Measurements from ENCODE around the gene GCGR. TPM values are rescaled to one million over a fixed set of nuclear protein-coding genes. Genes with fewer than 3 reads are reported as not detected.

Gene GCGR
- polyA plus RNA-seq: 1 to 10 TPM in 1 of 3 donors, under 1 TPM in 1, not detected in 1; 0.12 to 1.4 TPM

- 1 to 2% (median 1%) methylated on average over 73 to 107 of the region's 110 CpGs for WGBS, 3 donors
- H3K27ac ChIP-seq (ENCODE audit: low read depth, low read length): no peak within 1 kb of the TSS
Observed at GRCh38 chr17:81803728-81804558, at the start of gene GCGR. TSS of gene GCGR (plus strand) at chr17:81804150. CDS start at chr17:81809019, 4,869 bp downstream.

- 90 to 94% (median 93%) methylated on average over 8 of the region's 8 CpGs for WGBS, 3 donors
- no peak overlapping the region for H3K27ac ChIP-seq (ENCODE audit: low read depth, low read length)
Observed at GRCh38 chr17:81792675-81793615, 11.0 kb upstream of the GCGR start.

DNA sequence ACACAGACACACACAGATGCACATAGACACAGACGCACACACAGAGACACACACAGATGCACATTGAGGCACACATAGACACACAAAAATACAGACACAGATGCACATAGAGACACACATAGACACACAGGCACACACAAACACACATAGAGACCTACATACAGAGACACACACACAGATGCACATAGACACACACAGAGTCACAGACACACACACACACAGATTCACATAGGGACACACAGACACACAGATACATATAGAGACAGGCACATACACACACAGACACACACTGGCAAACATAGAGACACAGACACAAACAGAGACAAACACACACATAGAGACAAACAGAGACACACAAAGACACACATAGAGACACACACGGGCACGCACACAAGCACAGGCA, 9.9 kb upstream of the GCGR start:
- 88 to 93% (median 89%) methylated on average over 3 of the region's 3 CpGs for WGBS, 3 donors
- H3K27ac ChIP-seq (ENCODE audit: low read depth, low read length): no peak overlapping the region

GRCh38 chr17:81794509-81794908, 9.4 kb upstream of the GCGR start:
- 23 to 40% (median 27%) methylated on average over 8 of the region's 8 CpGs for WGBS, 3 donors

GRCh38 chr17:81801327-81801726, 2.6 kb upstream of the GCGR start:
- no peak overlapping the region for H3K27ac ChIP-seq (ENCODE audit: low read depth, low read length)
- WGBS, 3 donors: 85 to 92% (median 88%) methylated on average over 9 of the region's 9 CpGs

More at GRCh38 chr17:81794509-81794908, 9.4 kb upstream of the GCGR start:
- H3K27ac ChIP-seq (ENCODE audit: low read depth, low read length): no peak overlapping the region

GRCh38 chr17:81802048-81802758, 1.7 kb upstream of the GCGR start:
- WGBS, 3 donors: 72 to 82% (median 77%) methylated on average over 9 of the region's 9 CpGs
- no peak overlapping the region for H3K27ac ChIP-seq (ENCODE audit: low read depth, low read length)

DNA sequence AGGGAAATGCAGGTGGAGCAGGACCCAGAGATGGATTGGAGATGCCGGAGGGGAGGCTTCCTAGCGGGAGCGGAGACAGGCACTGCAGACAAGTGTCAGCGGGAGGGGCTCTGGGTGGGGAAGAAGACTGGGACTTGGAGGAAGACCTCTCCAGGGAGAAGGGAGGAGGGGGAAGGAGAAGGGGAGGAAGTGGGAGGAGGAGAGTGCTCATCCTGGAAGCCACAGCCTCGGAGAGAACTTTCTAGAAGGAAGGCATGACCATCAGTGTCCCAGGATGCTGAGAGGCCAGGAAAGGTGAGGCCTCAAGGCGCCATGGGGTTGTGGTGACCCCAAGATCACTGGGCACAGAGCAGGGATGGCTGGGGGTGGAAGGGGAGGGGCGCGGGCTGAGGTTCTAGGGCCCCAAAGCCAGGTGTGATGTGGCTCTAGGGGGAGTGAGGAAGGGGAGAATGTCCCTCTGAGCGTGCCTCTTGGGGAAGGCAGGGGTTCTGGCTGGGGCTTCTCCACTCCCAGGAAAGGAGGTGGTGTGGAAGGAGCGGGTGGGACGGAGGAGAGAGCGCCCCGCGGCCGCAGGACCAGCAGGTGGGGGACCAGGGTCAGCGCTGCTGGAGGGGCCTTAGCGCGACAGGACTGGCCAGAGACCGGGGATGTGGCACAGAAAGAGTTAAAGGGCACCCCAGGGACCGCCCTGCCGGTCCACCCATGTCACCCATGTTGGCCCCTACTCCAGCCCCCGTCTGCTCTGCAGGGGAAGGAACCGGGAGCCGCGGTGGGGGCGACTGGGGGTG, 900 bp upstream of the GCGR start:
- no peak overlapping the region for H3K27ac ChIP-seq (ENCODE audit: low read depth, low read length)
- 27 to 32% (median 27%) methylated on average over 21 to 26 of the region's 26 CpGs for WGBS, 3 donors

DNA sequence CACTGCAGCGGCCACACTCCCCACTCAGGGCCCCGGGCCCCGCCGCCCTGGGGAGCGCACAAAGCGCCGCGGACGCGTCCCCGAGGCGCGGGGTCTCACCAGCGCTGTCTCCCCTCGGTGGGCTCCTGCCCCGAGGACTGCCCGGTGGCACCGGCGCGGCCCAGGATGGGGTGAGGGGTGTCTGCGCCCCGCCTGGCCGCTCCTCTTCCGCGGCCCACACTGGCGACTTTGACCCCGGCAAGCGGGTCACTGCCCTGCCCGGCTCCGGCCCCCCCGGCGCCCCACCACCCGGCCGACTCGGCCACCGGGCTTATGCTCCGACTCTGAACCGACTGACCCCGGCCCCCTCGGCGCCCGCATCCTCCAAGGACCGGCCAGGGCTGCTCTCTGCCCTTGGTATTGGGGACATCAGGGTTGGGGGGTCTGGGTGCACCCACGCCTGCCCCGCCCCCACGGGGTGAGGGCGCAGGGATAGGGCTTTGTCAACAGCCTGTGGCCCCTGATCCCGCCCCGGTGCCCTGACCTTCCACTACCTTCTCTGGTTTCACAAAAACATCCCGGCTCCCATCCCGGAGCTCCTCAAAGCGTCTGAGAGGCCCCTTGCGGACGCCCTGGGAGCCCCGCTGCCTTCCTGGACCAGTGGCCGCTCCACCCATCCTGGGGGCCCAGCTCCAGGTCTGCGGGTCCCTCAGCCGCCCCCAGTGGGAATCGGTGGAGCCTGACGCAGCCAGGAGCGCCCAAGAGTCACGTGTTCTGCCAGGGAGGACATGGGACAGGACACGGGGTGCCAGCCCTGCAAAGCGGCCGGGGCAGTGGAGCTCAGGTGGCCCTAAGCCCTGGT, 829 bp downstream of the GCGR start:
- WGBS, 3 donors: 3 to 5% (median 5%) methylated on average over 53 to 65 of the region's 65 CpGs
- H3K27ac ChIP-seq (ENCODE audit: low read depth, low read length): no peak overlapping the region

DNA sequence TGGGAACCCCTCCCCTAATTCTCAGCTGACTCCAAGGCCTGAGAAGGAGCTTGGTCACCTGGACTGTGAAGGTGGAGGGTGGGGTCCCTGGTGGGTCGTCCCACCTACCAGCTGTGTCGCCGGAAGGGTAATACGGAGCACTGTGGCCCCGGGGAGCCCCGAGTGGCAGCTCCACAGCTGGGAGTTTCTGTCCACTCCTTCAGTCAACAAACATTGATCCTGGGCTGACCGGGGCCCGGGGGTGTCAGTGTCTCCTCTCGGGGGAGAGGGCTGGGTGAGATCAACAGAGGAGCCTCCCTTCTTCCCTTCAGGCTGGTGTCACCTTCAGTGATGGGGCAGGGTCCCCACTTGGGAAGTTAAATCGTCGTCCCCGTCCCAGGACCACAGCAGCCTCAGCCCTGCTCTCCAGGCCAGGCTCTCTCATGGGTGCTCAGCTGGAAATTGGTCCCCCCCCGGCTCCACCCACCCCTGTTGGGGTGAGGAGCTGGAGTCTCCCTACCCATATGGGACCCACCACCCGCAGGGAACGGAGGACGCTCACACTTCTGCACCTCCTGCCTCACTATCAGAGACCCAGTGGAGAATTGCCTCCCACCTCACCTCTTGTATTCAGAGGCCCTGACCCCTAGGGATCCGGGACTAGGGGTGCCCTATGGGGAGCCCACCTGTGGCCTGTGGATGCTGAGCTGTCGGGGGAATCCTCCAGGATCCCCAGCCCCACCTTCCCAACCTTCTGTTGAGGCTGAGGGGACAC, 1.9 kb downstream of the GCGR start:
- 30 to 70% (median 69%) methylated on average over 16 to 18 of the region's 18 CpGs for WGBS, 3 donors
- H3K27ac ChIP-seq (ENCODE audit: low read depth, low read length): no peak overlapping the region

DNA sequence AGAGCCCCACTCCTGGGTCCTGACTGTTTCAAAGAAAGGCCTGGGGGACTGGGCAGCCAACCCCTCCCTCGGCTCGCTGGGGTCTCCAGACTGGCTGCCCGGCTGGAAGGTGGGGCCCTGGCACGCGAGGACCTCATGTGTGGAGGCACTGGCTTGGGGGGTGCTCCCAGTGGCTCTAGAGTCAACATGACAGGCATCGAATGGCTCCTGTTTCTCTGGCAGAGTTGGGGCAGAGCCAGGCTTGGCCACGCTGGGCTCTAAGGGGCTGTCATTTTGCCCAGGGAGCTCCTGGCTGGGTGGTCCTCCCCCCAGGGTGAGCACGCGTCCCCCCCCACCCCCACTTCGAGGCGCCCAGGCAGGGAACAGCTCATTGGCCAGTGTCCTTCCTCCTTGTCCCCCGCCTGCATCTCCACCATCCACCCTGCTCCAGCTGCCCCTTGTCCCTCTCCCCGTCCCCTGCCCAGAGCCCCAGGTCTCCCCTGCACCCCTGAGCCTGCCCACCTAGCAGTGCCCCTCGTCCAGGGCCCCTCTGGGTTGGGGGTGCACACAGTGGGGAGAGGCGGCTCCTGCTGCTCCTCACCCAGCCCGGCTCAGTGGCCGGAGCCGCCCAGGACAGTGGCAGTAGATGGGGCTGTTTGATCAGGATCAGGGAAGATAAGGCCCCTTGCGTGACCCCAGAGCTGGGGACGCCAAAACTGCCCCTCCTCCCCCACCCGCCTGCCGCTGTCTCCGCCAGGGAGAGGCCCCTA, 2.7 kb downstream of the GCGR start:
- 15 to 26% (median 25%) methylated on average over 19 to 23 of the region's 23 CpGs for WGBS, 3 donors
- no peak overlapping the region for H3K27ac ChIP-seq (ENCODE audit: low read depth, low read length)

- 55% methylated on average over 17 to 18 of the region's 18 CpGs for whole genome bisulfite sequencing, 3 donors
Observed at GRCh38 chr17:81807210-81807719, 3.3 kb downstream of the GCGR start.

DNA sequence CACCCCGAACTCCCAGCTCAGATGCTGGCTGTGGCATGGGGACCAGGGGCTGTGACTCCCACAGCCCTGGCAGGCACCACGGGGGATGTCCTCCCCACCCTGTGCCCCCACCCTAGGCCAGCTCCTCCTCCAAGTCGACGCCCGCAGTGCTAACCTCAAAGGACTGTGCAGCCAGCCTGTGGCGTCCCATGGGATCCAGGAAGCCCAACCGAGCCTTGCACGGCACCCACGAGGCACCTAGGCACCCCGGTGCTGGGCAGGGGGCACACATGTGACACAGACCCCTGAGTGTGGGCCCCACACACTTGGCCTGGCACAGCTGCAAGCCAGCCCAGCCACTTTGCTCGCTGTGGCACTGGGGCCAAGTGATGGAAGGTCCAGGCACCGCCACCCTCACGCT, 3.9 kb downstream of the GCGR start:
- 57 to 70% (median 65%) methylated on average over 13 of the region's 13 CpGs for WGBS, 3 donors
- no peak overlapping the region for H3K27ac ChIP-seq (ENCODE audit: low read depth, low read length)

More at GRCh38 chr17:81807210-81807719, 3.3 kb downstream of the GCGR start:
- no peak overlapping the region for H3K27ac ChIP-seq (ENCODE audit: low read depth, low read length)

DNA sequence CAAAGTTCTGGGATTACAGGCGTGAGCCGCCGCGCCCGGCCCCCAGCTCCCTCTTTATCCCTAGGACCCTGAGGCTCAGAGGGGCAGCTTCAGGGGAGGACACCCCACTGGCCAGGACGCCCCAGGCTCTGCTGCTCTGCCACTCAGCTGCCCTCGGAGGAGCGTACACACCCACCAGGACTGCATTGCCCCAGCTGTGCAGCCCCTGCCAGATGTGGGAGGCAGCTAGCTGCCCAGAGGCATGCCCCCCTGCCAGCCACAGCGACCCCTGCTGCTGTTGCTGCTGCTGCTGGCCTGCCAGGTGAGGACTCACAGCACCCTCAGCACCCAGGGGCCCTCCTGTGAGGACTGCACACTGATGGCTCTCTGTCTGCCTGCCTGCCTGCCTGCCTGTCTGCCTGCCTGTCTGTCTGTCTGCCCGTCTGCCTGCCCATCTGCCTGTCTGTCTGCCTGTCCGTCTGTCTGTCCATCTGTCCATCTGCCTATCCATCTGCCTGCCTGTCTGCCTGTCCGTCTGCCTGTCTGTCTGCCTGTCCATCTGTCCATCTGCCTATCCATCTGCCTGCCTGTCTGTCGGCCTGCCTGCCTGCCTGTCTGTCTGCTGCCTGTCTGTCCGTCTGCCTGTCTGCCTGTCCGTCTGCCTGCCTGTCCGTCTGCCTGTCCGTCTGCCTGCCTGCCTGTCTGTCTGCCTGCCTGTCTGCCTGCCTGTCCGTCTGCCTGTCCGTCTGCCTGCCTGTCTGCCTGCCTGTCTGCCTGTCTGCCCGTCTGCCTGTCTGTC, 5.0 kb downstream of the GCGR start:
- 65 to 75% (median 70%) methylated on average over 19 to 20 of the region's 20 CpGs for WGBS, 3 donors
- no peak overlapping the region for H3K27ac ChIP-seq (ENCODE audit: low read depth, low read length)

GRCh38 chr17:81809556-81809998, 5.6 kb downstream of the GCGR start:
- no peak overlapping the region for H3K27ac ChIP-seq (ENCODE audit: low read depth, low read length)
- 70 to 75% (median 74%) methylated on average over 7 of the region's 7 CpGs for WGBS, 3 donors

DNA sequence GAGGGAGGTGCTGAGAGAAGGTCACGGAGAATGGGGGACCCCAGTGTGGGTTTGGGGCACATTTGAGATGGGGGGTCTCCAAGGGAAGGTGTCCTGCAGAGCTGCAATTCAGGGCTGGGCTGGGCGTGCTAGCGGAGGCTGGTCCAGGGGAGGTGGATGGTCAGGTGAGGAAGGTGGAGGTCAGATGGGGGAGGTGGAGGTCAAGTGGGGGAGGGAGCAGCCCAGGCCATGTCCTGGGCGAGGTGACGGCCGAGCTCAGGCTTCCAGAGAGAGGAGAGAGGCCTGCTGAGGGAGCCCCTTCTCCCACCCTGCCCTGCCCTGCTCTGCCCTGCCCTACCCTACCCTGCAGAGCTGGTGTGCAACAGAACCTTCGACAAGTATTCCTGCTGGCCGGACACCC, 6.5 kb downstream of the GCGR start:
- 65 to 73% (median 68%) methylated on average over 3 to 8 of the region's 8 CpGs for WGBS, 3 donors
- no peak overlapping the region for H3K27ac ChIP-seq (ENCODE audit: low read depth, low read length)
